Endothelial cell of umbilical vein (primary cell): ENCODE measurements around the gene SMOC2.

ENCODE experiments used
- CTCF ChIP-seq, 2 donors: IDR thresholded peaks; 1 replicate in 1 of 2; 2 replicates in 1 of 2; pipeline ENCODE4 v1.5.1; 2011; ENCODE audit warnings: low read length in 2 of 2, mild to moderate bottlenecking in 2 of 2, moderate library complexity in 2 of 2, control low read depth in 1 of 2, inconsistent platforms in 1 of 2, low read depth in 1 of 2; ENCODE audit not compliant: insufficient read depth in 1 of 2; ENCODE audit errors: extremely low read depth in 1 of 2
- EZH2 ChIP-seq: IDR thresholded peaks from 2 replicates; pipeline ENCODE4 v1.6.1; 2012; ENCODE audit warnings: borderline replicate concordance, low read depth, mild to moderate bottlenecking, moderate library complexity, low read length, inconsistent platforms; ENCODE audit not compliant: severe bottlenecking
- GATA2 ChIP-seq: IDR thresholded peaks from 2 replicates; pipeline ENCODE4 v1.7.0; 2011; ENCODE audit warnings: low read depth, mild to moderate bottlenecking, moderate library complexity, mixed read lengths, low read length; ENCODE audit not compliant: insufficient read length, insufficient read depth
- POLR2A ChIP-seq: IDR thresholded peaks from 2 replicates; pipeline ENCODE4 v1.6.1; 2012; ENCODE audit warnings: low read depth, mild to moderate bottlenecking, control low read depth, low read length
- POLR2AphosphoS5 ChIP-seq: IDR thresholded peaks from 2 replicates; pipeline ENCODE4 v1.6.1; 2012; ENCODE audit warnings: low read depth, mild to moderate bottlenecking, control low read depth, low read length, moderate library complexity; ENCODE audit not compliant: insufficient read depth

- TF ChIP-seq POLR2A, result no peak
- TF ChIP-seq CTCF (IDR thresholded peaks at IDR 0.05; ENCODE audit: extremely low read depth in 1 of 2, insufficient read depth in 1 of 2, low read depth in 1 of 2, low read length in 2 of 2), result no peak
- no peak for TF ChIP-seq EZH2
- no peak for TF ChIP-seq POLR2AphosphoS5
- TF ChIP-seq GATA2, result no peak
These were observed 76.2 kb downstream of the SMOC2 start for GRCh38 chr6:168516944-168517741.
